Neural progenitor cell (in vitro differentiated cells): ENCODE measurements around the gene CNTNAP2. TPM values are rescaled to one million over a fixed set of nuclear protein-coding genes. Genes with fewer than 3 reads are reported as not detected.
A peak's percentile ranks its signal among the peaks of the same experiment; 100 is the strongest.

Experiments
- DNase-seq: peaks from one replicate; pipeline ENCODE4 v3.0.0-alpha.2; 2016; ENCODE audit warnings: low spot score
- H2AFZ ChIP-seq: fragments of 200-600 bp; sonication (generic); replicated peaks from 2 replicates; pipeline ENCODE4 v1.6.1; 2016; ENCODE audit warnings: antibody characterized with exemption
- H3F3A ChIP-seq: fragments of 200-600 bp; sonication (generic); 2 replicates; pipeline ENCODE4 v1.6.1; 2016; ENCODE audit warnings: antibody characterized with exemption, low read depth
- H3K27ac ChIP-seq: fragments of 200-600 bp; sonication (generic); 2 replicates; pipeline ENCODE4 v1.5.1; 2016; ENCODE audit warnings: mild to moderate bottlenecking
- H3K27me3 ChIP-seq: fragments of 200-600 bp; sonication (generic); 2 replicates; pipeline ENCODE4 v1.6.1; 2016; ENCODE audit warnings: mild to moderate bottlenecking, moderate library complexity
- H3K36me3 ChIP-seq: fragments of 200-600 bp; sonication (generic); 2 replicates; pipeline ENCODE4 v1.5.1; 2016
- H3K4me1 ChIP-seq: fragments of 200-600 bp; sonication (generic); 2 replicates; pipeline ENCODE4 v1.6.1; 2016; ENCODE audit warnings: mixed run types
- H3K4me2 ChIP-seq: fragments of 200-600 bp; sonication (generic); 2 replicates; pipeline ENCODE4 v1.6.1; 2016
- H3K4me3 ChIP-seq: fragments of 200-600 bp; sonication (generic); 2 replicates; pipeline ENCODE4 v1.5.1; 2016
- H3K79me2 ChIP-seq: fragments of 200-600 bp; sonication (generic); 2 replicates; pipeline ENCODE4 v1.6.1; 2016; ENCODE audit warnings: low read depth
- H3K9ac ChIP-seq: fragments of 200-600 bp; sonication (generic); 2 replicates; pipeline ENCODE4 v1.6.1; 2016
- H3K9me3 ChIP-seq: fragments of 200-600 bp; sonication (generic); 2 replicates; pipeline ENCODE4 v1.5.1; 2016; ENCODE audit warnings: low read depth
- H4K20me1 ChIP-seq: fragments of 200-600 bp; sonication (generic); 2 replicates; pipeline ENCODE4 v1.6.1; 2016; ENCODE audit warnings: low read depth
- H3K27ac Mint-ChIP-seq: 3 replicates; pipeline ENCODE4 v1.8.0; 2021; ENCODE audit warnings: mixed read lengths
- H3K27me3 Mint-ChIP-seq: 2 replicates; pipeline ENCODE4 v1.8.0; 2022; ENCODE audit warnings: low read depth, mild to moderate bottlenecking, inconsistent platforms, moderate library complexity, mixed read lengths; ENCODE audit not compliant: insufficient read depth
- H3K36me3 Mint-ChIP-seq: 3 replicates; pipeline ENCODE4 v1.8.0; 2021; ENCODE audit warnings: mixed read lengths
- H3K4me1 Mint-ChIP-seq: 3 replicates; pipeline ENCODE4 v1.8.0; 2021; ENCODE audit warnings: mixed read lengths
- H3K4me3 Mint-ChIP-seq: 3 replicates; pipeline ENCODE4 v1.8.0; 2021; ENCODE audit warnings: mild to moderate bottlenecking, moderate library complexity, mixed read lengths
- H3K9me3 Mint-ChIP-seq: 3 replicates; pipeline ENCODE4 v1.8.0; 2020; ENCODE audit warnings: mixed read lengths
- CTCF ChIP-seq: fragments of 200-600 bp; sonication (generic); IDR thresholded peaks from 2 replicates; pipeline ENCODE4 v1.5.1; 2017; ENCODE audit warnings: antibody characterized with exemption, mild to moderate bottlenecking
- EZH2 ChIP-seq: fragments of 200-600 bp; sonication (generic); IDR thresholded peaks from 2 replicates; pipeline ENCODE4 v1.6.1; 2017; ENCODE audit warnings: antibody characterized with exemption, mild to moderate bottlenecking, moderate library complexity
- EZH2phosphoT487 ChIP-seq: fragments of 200-600 bp; sonication (generic); IDR thresholded peaks from 2 replicates; pipeline ENCODE4 v1.6.1; 2017; ENCODE audit warnings: antibody characterized with exemption
- total RNA-seq: library from RNA; depleted of rRNA; stranded (reverse); fragments of >200 nt; gene quantifications from 2 replicates; pipeline ENCODE4 v1.2.3, GENCODE V29; 2015; ENCODE audit warnings: low replicate concordance

Gene CNTNAP2
- total RNA-seq, 1 donor from 2014 or later = 126 TPM

- H3K27ac Mint-ChIP-seq = no peak overlapping the region
- H3K4me3 ChIP-seq = no peak overlapping the region
- no peaks in the 10 kb centered on the region for H3K79me2 ChIP-seq
- H3K9ac ChIP-seq = no peak overlapping the region
- H3K9me3 ChIP-seq = no peaks in the 10 kb centered on the region
- peaks cover 3% of the 10 kb centered on the region for H3K9me3 Mint-ChIP-seq
- no peak overlapping the region for H3K4me3 Mint-ChIP-seq
- no peaks in the 10 kb centered on the region for H3K4me1 ChIP-seq
- H3K36me3 ChIP-seq = no peaks in the 10 kb centered on the region
- H4K20me1 ChIP-seq = no peaks in the 10 kb centered on the region
- no peak overlapping the region for H3K4me2 ChIP-seq
- H3K36me3 Mint-ChIP-seq = no peaks in the 10 kb centered on the region
- no peak overlapping the region for H2AFZ ChIP-seq
- peak; percentile 21 for TF ChIP-seq CTCF
- no peak for TF ChIP-seq EZH2
- no peak for DNase-seq
- no peaks in the 10 kb centered on the region for H3K27me3 ChIP-seq
- H3K4me1 Mint-ChIP-seq = no peaks in the 10 kb centered on the region
- peaks cover 2% of the 10 kb centered on the region for H3K27me3 Mint-ChIP-seq
- no peaks in the 10 kb centered on the region for H3F3A ChIP-seq
- no peak overlapping the region for H3K27ac ChIP-seq
These were observed 1133.4 kb downstream of the CNTNAP2 start for GRCh38 chr7:147249956-147250355.

- H3K36me3 ChIP-seq = no peaks in the 10 kb centered on the region
These were observed 1135.2 kb downstream of the CNTNAP2 start for GRCh38 chr7:147251751-147252325.

GRCh38 chr7:147261693-147262092, 1145.1 kb downstream of the CNTNAP2 start:
- H4K20me1 ChIP-seq = no peaks in the 10 kb centered on the region
- no peaks in the 10 kb centered on the region for H3K27me3 Mint-ChIP-seq
- no peak overlapping the region for H3K4me3 Mint-ChIP-seq
- TF ChIP-seq CTCF = no peak
- TF ChIP-seq EZH2 = no peak
- TF ChIP-seq EZH2phosphoT487 = no peak
- H3K9ac ChIP-seq = no peak overlapping the region
- H3F3A ChIP-seq = no peaks in the 10 kb centered on the region
- H3K79me2 ChIP-seq = no peaks in the 10 kb centered on the region
- H3K27ac ChIP-seq = no peak overlapping the region
- H3K9me3 Mint-ChIP-seq = no peaks in the 10 kb centered on the region
- H3K36me3 ChIP-seq = no peaks in the 10 kb centered on the region
- no peak overlapping the region for H3K4me2 ChIP-seq
- H3K36me3 Mint-ChIP-seq = no peaks in the 10 kb centered on the region
- no peak overlapping the region for H2AFZ ChIP-seq
- H3K9me3 ChIP-seq = no peaks in the 10 kb centered on the region
- H3K27ac Mint-ChIP-seq = no peak overlapping the region
- no peaks in the 10 kb centered on the region for H3K27me3 ChIP-seq
- DNase-seq = no peak
- no peak overlapping the region for H3K4me3 ChIP-seq
- no peaks in the 10 kb centered on the region for H3K4me1 ChIP-seq
- H3K4me1 Mint-ChIP-seq = no peaks in the 10 kb centered on the region

More at GRCh38 chr7:147251751-147252325, 1135.2 kb downstream of the CNTNAP2 start:
- no peak overlapping the region for H3K4me2 ChIP-seq
- H3K79me2 ChIP-seq = no peaks in the 10 kb centered on the region
- no peaks in the 10 kb centered on the region for H3K27me3 Mint-ChIP-seq
- H3K4me3 ChIP-seq = no peak overlapping the region
- no peaks in the 10 kb centered on the region for H3K4me1 ChIP-seq
- H3K9me3 Mint-ChIP-seq = no peaks in the 10 kb centered on the region
- H3K27ac Mint-ChIP-seq = no peak overlapping the region
- DNase-seq = no peak
- no peaks in the 10 kb centered on the region for H3K9me3 ChIP-seq
- H2AFZ ChIP-seq = no peak overlapping the region
- H3K36me3 Mint-ChIP-seq = no peaks in the 10 kb centered on the region
- no peaks in the 10 kb centered on the region for H4K20me1 ChIP-seq
- no peak for TF ChIP-seq EZH2phosphoT487
- no peak for TF ChIP-seq EZH2
- no peak for TF ChIP-seq CTCF
- no peak overlapping the region for H3K4me3 Mint-ChIP-seq
- no peaks in the 10 kb centered on the region for H3K27me3 ChIP-seq
- H3K27ac ChIP-seq = no peak overlapping the region
- H3F3A ChIP-seq = no peaks in the 10 kb centered on the region
- no peak overlapping the region for H3K9ac ChIP-seq
- no peaks in the 10 kb centered on the region for H3K4me1 Mint-ChIP-seq
